Naive thymus-derived CD4-positive, alpha-beta T cell (primary cell): ENCODE measurements around the gene CYP24A1. TPM values are rescaled to one million over a fixed set of nuclear protein-coding genes. Genes with fewer than 3 reads are reported as not detected.
A peak's percentile ranks its signal among the peaks of the same experiment; 100 is the strongest.
"Not testable (repeated sequence)": the region's sequence is repeated elsewhere in the genome, so short reads cannot be mapped to it uniquely, and the experiment has no call there.

Experiments
- ATAC-seq: fragments of 150-1000 bp; cut with Tn5 transposase; 2 replicates; pipeline ENCODE4 v1.10.0; 2021; ENCODE audit warnings: mild to moderate bottlenecking, moderate library complexity
- CTCF ChIA-PET: fragments of 350-600 bp; sonication (Branson Sonifier 250); formaldehyde crosslinking; loops from one replicate; lab custom pipeline; 2021; ENCODE audit warnings: antibody characterized with exemption; lab: Charles Lee
- POLR2A ChIA-PET: fragments of 350-600 bp; sonication (Branson Sonifier 250); formaldehyde crosslinking; loops from one replicate; lab custom pipeline; 2021; ENCODE audit warnings: antibody characterized with exemption, inconsistent platforms; lab: Charles Lee
- DNase-seq, 9 donors: peaks; one replicate each; pipeline versions ENCODE4 v3.0.0 to v3.0.0-alpha.2; 2020 to 2022; ENCODE audit warnings: mixed read lengths in 1 of 9
- H3K27ac ChIP-seq: one replicate; pipeline ENCODE4 v1.7.0; 2013; ENCODE audit warnings: mild to moderate bottlenecking, low read depth, low read length, moderate library complexity
- H3K27me3 ChIP-seq, 2 donors: one replicate each; pipeline ENCODE4 v1.7.0; 2013; ENCODE audit warnings: low read length in 2 of 2, mild to moderate bottlenecking in 2 of 2, moderate library complexity in 2 of 2; ENCODE audit not compliant: control insufficient read depth in 2 of 2, insufficient read depth in 2 of 2
- H3K36me3 ChIP-seq, 3 experiments: 1 replicate in 2 of 3; 2 replicates in 1 of 3; pipeline ENCODE4 v1.7.0; 2013; ENCODE audit warnings: low read length in 3 of 3, mild to moderate bottlenecking in 3 of 3, moderate library complexity in 1 of 3; ENCODE audit not compliant: insufficient read depth in 3 of 3, control insufficient read depth in 2 of 3
- H3K4me1 ChIP-seq, 2 donors: one replicate each; pipeline ENCODE4 v1.7.0; 2013; ENCODE audit warnings: low read length in 2 of 2, mild to moderate bottlenecking in 2 of 2, moderate library complexity in 1 of 2; ENCODE audit not compliant: control insufficient read depth in 2 of 2, insufficient read depth in 2 of 2
- H3K4me3 ChIP-seq: 2 replicates; pipeline ENCODE4 v1.7.0; 2013; ENCODE audit warnings: mild to moderate bottlenecking, low read length
- H3K9me3 ChIP-seq, 3 experiments: 1 replicate in 2 of 3; 2 replicates in 1 of 3; pipeline ENCODE4 v1.7.0; 2013; ENCODE audit warnings: low read length in 3 of 3; ENCODE audit not compliant: control insufficient read depth in 2 of 3
- H3K27ac Mint-ChIP-seq, 9 donors: one replicate each; pipeline ENCODE4 v1.8.0; 2020 to 2022; ENCODE audit warnings: mixed read lengths in 9 of 9, mild to moderate bottlenecking in 8 of 9, moderate library complexity in 5 of 9, inconsistent platforms in 2 of 9
- H3K27me3 Mint-ChIP-seq, 5 donors: one replicate each; pipeline ENCODE4 v1.8.0; 2021 to 2022; ENCODE audit warnings: mixed read lengths in 5 of 5, mild to moderate bottlenecking in 1 of 5
- H3K36me3 Mint-ChIP-seq, 5 donors: one replicate each; pipeline ENCODE4 v1.8.0; 2020 to 2022; ENCODE audit warnings: mixed read lengths in 5 of 5, mild to moderate bottlenecking in 3 of 5, inconsistent platforms in 1 of 5
- H3K4me1 Mint-ChIP-seq, 7 donors: one replicate each; pipeline ENCODE4 v1.8.0; 2020 to 2022; ENCODE audit warnings: mixed read lengths in 7 of 7, mild to moderate bottlenecking in 3 of 7, inconsistent platforms in 1 of 7
- H3K4me3 Mint-ChIP-seq, 10 donors: one replicate each; pipeline ENCODE4 v1.8.0; 2020 to 2022; ENCODE audit warnings: mild to moderate bottlenecking in 10 of 10, mixed read lengths in 10 of 10, moderate library complexity in 6 of 10, inconsistent platforms in 2 of 10
- H3K9me3 Mint-ChIP-seq, 11 donors: one replicate each; pipeline ENCODE4 v1.8.0; 2020 to 2022; ENCODE audit warnings: mixed read lengths in 11 of 11, mild to moderate bottlenecking in 4 of 11, inconsistent platforms in 1 of 11, moderate library complexity in 1 of 11
- intact Hi-C, 2 donors: fragments of 100-400 bp; cut with micrococcal nuclease; formaldehyde crosslinking; loops; one replicate each; pipeline ENCODE4 v1.15.1; 2023
- polyA plus RNA-seq, 2 donors: library from polyadenylated mRNA; unstranded; fragments of 300-500 nt; fragmentation: Illumina TruSeq; gene quantifications; one replicate each; pipeline ENCODE4 v1.2.3, GENCODE V29; 2021
- total RNA-seq, 6 experiments: library from RNA in 5 of 6; stranded (reverse) in 5 of 6; gene quantifications; 1 replicate in 5 of 6; 2 replicates in 1 of 6; pipeline ENCODE4 v1.2.3 and lab custom pipeline; 2021 to 2026

CYP24A1 gene
- total and polyA plus RNA-seq, 7 experiments from 2014 or later = 0.78 TPM; not detected in 6

DNA sequence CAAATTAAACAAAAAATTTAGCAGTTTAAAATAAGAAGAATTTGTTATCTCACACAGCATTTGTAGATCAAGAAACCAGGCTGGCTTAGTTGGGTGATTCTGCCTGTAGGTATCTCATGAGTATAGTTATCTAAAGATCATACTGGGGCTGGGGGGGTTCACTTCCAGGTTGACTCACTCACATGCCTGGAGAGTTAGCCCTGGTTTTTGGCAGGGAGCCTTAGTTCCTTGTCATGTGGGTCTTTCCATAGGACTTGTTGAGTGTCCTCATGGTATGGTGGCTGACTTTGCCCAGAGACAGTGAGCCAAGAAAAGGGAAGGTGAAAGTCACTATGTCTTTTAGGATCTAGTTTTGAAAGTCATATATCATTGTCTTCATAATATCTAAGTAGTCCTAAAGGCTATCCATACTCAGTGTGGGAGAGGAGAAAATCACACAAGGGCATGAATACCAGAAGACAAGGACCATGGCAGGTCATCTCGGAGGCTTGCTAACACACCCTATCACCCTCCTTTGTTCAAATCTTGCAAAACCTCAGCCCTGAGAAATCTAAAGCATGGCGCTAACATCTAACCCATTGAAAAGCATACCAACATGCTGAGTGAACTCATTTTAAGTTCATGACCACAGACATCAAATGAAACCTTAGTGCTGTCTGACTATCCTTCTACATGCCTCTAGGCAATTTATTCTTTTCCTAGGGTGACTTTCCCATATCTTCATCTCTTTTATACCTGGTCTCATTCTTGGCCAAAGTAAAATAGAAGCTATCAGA lies 39.2 kb downstream of the CYP24A1 start:
- CTCF ChIA-PET = no interaction called here
- intact Hi-C loops = no loop called here
- no peak for ATAC-seq
- H3K4me3 Mint-ChIP-seq = no peak overlapping the region
- peaks cover 0 to 14% (median 11%) of the 10 kb centered on the region in 5 donors for H3K27me3 Mint-ChIP-seq
- peaks cover 0 to 5% (median 2%) of the 10 kb centered on the region in 11 donors for H3K9me3 Mint-ChIP-seq
- no peak overlapping the region for H3K27ac Mint-ChIP-seq
- Histone ChIP-seq H3K36me3 (no peaks in the 10 kb centered on the region), H3K27ac (no peak overlapping the region), H3K4me3 (no peak overlapping the region), H3K9me3 (peaks cover 0 to 1% (median 0%) of the 10 kb centered on the region in 3 experiments), H3K4me1 (no peaks in the 10 kb centered on the region), H3K27me3 (no peaks in the 10 kb centered on the region)
- POLR2A ChIA-PET = no interaction called here
- peaks cover 0 to 2% (median 0%) of the 10 kb centered on the region in 5 donors for H3K36me3 Mint-ChIP-seq
- no peak for DNase-seq
- no peaks in the 10 kb centered on the region for H3K4me1 Mint-ChIP-seq

DNA sequence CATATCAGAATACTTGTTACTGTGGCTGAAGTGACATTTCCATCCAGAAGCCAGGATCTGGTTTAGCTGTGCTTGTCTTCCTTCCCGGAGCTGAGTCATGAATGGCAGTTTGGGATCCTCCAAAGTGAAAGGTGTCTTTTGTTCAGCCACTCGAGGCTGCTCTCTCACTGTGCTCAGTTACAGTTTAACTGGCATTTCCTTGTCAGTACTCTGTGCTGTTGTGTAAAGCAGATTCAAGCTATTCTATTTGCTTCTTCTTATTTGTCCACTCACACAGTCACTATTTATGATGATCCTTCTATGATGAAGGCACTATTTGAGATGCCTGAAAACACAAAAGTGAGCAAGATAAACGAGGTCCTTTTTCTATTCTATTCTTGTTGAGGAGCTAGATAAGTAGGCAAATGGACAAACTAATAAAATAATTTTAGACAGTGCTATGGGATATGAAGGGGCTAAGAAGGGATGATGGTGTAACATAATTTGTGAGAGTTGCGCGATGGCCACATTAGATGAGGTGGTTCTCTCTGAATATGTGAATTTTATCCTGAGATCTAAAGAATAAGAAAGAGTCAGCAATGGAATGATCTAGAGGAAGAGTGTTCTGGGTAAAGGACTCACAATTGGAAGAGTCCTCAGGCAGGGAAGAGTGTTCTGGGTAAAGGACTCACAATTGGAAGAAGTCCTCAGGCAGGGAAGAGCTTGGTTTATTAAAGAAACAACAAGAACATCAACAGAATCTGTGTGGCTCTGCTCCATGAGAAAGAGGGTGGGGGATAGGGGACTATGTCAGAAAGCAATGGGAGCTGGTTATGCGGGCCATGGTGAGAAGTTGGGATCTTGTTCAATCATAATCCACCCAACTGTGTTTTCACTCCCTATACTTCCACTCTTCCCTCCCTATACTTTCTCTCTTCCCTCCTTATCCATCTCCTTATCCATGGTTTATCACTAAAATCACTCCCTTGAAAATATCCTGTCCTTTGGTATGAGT lies 40.1 kb downstream of the CYP24A1 start:
- peaks cover 0 to 5% (median 0%) of the 10 kb centered on the region in 3 experiments for H3K9me3 ChIP-seq
- no peak overlapping the region for H3K4me3 ChIP-seq
- no peaks in the 10 kb centered on the region for H3K36me3 ChIP-seq
- ChIA-PET POLR2A (no interaction called here), CTCF (interaction anchor here (0.9 kb wide), 1 partner anchor 67 kb away, joined by 3 read pairs; no protein-coding TSS in a partner anchor)
- H3K27me3 ChIP-seq = no peaks in the 10 kb centered on the region
- peaks cover 0 to 10% (median 6%) of the 10 kb centered on the region in 5 donors for H3K27me3 Mint-ChIP-seq
- peaks cover 0 to 7% (median 0%) of the 10 kb centered on the region in 5 donors for H3K36me3 Mint-ChIP-seq
- no peak for ATAC-seq
- no peaks in the 10 kb centered on the region for H3K4me1 ChIP-seq
- no peaks in the 10 kb centered on the region for H3K4me1 Mint-ChIP-seq
- no peak for DNase-seq
- peaks cover 0 to 7% (median 5%) of the 10 kb centered on the region in 11 donors for H3K9me3 Mint-ChIP-seq
- no peak overlapping the region for H3K27ac Mint-ChIP-seq
- intact Hi-C loops = no loop called here
- H3K4me3 Mint-ChIP-seq = no peak overlapping the region
- no peak overlapping the region for H3K27ac ChIP-seq

DNA sequence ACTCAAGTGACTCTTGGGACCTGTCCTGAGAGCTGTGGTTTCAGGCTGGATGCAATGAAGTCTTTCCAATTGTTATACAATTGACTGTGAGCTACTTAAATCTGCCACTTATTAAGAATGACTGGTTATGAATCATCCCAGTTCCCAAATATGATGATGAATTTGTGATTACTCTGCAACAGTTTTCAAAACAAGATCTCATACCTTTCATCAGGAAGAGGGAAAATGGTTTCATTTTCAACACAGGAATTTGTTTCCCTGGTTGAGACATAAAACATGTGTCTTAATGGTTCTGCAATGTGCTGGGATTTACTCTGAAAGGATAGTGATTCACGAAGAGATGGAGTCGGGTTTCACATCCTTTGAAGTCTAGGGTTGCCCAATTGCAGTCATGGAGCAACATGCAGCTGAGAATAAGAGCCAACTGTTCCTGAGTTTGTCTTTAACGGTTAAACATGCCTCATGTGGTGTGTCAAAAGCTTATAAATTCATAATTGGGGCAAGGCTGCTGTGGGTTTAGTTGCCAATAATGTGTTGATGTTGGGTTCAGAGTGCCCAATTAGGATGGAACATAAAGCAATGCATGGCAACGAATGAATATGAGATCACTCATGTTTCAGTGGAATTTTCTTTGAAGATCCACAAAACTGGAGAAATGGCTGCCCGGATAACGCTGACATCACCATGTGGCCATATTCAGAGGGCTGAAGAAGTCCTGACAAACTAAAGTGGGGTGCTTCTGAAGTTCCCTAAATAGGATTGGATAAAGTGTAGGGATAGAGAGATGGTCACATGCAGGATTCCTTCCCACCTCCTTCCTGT lies 41.0 kb downstream of the CYP24A1 start:
- Histone ChIP-seq H3K9me3 (peaks cover 0 to 5% (median 0%) of the 10 kb centered on the region in 3 experiments), H3K4me1 (no peaks in the 10 kb centered on the region), H3K36me3 (no peaks in the 10 kb centered on the region), H3K27ac (no peak overlapping the region), H3K27me3 (no peaks in the 10 kb centered on the region), H3K4me3 (no peak overlapping the region)
- H3K36me3 Mint-ChIP-seq = peaks cover 0 to 7% (median 0%) of the 10 kb centered on the region in 5 donors
- H3K4me1 Mint-ChIP-seq = no peaks in the 10 kb centered on the region
- H3K27ac Mint-ChIP-seq = no peak overlapping the region
- H3K4me3 Mint-ChIP-seq = no peak overlapping the region
- peaks cover 0 to 7% (median 5%) of the 10 kb centered on the region in 11 donors for H3K9me3 Mint-ChIP-seq
- intact Hi-C loops = no loop called here
- ChIA-PET CTCF (interaction anchor here (0.9 kb wide), 1 partner anchor 68 kb away, joined by 3 read pairs; no protein-coding TSS in a partner anchor), POLR2A (no interaction called here)
- DNase-seq (no peak), ATAC-seq (peak; percentile 62)
- H3K27me3 Mint-ChIP-seq = peaks cover 0 to 8% (median 4%) of the 10 kb centered on the region in 5 donors

DNA sequence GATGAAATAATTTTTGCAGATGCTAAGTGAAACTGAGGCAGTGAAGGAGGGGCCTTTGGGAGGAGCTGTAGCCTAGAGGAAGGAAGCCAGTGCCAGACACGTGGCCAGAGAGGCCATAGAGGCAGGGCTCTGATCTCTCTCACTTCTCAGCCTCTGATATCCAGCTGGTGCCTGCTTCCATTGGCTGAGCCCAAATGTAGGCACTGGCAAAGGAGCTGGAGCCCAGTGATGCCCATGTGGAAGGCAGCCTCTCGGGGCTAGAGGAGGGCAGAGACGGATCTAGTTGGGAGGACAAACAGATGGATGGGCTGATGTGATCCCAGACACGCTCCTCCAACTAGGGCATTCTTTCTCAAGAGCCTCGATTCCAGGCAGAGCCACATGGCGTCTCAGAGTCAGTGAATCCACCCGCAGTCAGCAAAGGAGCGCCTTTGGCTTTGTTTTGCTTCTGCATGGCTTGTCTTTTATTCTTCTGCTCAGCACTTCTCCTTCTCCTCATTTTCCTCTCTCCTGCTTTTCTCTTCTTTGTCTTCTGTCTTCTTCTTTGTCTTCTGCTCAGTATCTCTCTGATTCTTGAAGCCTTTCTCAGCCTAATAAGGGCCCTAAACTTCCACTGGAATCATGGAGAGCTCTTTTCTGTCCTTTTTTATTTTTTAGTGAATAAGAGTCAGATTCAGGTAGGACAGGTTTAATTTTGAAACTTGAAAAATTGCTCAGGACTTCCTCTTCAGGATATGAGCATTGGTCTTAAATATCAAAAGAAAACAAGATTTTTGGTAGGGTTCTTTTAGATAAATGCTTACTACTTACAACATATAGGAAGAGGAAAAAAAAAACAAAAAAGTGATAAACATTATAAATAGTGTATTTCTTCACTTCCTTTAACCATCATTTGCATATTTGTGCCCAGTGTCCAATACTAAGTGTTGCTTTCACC lies 41.8 kb downstream of the CYP24A1 start:
- Histone ChIP-seq H3K27ac (no peak overlapping the region), H3K9me3 (peaks cover 0 to 5% (median 0%) of the 10 kb centered on the region in 3 experiments), H3K4me3 (no peak overlapping the region), H3K4me1 (no peaks in the 10 kb centered on the region), H3K27me3 (no peaks in the 10 kb centered on the region), H3K36me3 (no peaks in the 10 kb centered on the region)
- intact Hi-C loops = no loop called here
- no peak overlapping the region for H3K4me3 Mint-ChIP-seq
- peaks cover 0 to 7% (median 5%) of the 10 kb centered on the region in 11 donors for H3K9me3 Mint-ChIP-seq
- ChIA-PET POLR2A (no interaction called here), CTCF (no interaction called here)
- no peaks in the 10 kb centered on the region for H3K4me1 Mint-ChIP-seq
- H3K36me3 Mint-ChIP-seq = peaks cover 0 to 7% (median 0%) of the 10 kb centered on the region in 5 donors
- peaks cover 0 to 8% (median 4%) of the 10 kb centered on the region in 5 donors for H3K27me3 Mint-ChIP-seq
- DNase-seq = no peak
- no peak overlapping the region for H3K27ac Mint-ChIP-seq
- no peak for ATAC-seq

DNA sequence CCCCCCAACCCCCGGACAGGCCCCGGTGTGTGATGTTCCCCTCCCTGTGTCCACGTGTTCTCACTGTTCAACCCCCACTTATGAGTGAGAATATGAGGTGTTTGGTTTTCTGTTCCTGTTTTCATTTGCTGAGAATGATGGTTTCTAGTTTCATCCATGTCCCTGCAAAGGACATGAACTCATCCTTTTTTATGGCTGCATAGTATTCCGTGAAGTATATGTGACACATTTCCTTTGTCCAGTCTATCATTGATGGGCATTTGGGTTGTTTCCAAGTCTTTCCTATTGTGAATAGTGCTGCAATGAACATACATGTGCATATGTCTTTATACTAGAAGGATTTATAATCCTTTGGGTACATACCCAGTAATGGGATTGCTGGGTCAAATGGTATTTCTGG lies 42.7 kb downstream of the CYP24A1 start:
- H3K4me3 ChIP-seq, H3K4me1 ChIP-seq, ATAC-seq, H3K36me3 Mint-ChIP-seq, H3K27me3 Mint-ChIP-seq, CTCF ChIA-PET, H3K4me3 Mint-ChIP-seq, intact Hi-C loops, H3K9me3 Mint-ChIP-seq, H3K27me3 ChIP-seq, POLR2A ChIA-PET, DNase-seq, H3K4me1 Mint-ChIP-seq, H3K9me3 ChIP-seq, H3K27ac ChIP-seq, H3K36me3 ChIP-seq, H3K27ac Mint-ChIP-seq: not testable (repeated sequence)
